ENCODE measurements around the gene ZDHHC11.

ZDHHC11 gene

GRCh38 chr5:878125-878524 lies 27.3 kb upstream of the ZDHHC11 start:
- DNase-seq = no peak

DNA sequence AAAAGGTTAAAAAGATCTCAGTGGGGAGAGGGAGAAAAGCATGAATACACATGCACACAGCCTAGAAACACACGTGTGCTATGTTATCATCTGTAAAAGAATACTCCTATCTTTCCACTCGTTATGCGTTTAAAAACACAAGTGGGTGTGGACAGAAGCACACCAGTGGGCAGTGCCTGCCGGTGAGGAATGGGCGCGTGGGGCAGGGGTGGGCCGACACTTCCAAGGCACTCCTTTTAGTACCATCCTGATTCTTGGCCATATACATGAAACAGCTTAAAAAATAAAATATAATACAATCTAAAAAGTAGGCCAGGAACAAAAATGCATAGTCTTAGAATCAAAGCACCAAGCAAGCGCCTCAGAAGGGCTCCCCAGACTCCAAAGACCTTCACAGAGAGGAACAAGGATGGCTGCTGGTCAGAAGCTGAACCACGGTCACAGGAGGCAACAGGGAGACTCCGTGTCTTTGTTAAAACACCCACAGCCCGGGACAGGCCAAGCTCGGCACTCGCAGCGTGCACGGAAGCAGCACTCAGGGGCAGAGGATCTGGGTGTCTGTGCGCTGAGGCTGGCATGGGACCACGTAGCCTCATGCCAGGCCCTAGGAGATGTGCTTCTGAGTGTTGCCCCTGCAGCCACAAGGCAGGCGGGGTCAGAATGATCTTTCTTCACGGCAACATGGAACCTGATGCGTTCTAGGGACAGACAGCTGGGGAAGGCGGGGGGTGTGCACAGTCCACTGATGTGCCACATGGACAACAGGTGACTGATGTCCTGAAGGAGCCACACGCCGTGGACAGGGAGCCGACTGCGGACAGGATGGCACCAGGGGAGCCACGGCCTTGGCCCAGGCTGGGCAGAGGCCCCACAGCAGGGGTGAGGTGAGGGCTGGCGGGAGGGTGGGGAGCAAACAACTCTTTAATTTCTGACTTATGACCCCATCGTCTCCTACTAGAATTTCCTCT lies 25.9 kb upstream of the ZDHHC11 start:
- DNase-seq = no peak

- DNase-seq = no peak
Observed at GRCh38 chr5:875931-876330, 25.1 kb upstream of the ZDHHC11 start.

DNA sequence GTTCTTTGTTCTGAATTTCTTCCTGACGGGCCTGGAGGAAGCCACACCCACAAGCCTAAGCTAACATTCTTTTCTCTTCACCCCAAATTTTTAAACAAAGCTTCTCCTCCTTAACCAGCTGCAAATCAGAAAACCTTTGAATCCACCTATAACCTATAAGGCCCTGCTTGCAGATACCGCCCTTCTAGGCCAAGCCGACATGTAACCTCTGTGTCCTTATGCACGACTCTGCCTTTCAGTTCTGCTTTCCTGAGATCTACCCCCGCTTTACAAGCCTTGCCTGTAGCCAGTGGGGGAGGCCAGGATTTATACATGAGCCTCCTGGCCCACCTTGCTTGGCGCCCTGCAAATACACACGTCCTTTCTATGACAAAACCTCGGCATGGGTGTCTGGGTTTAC lies 22.5 kb upstream of the ZDHHC11 start:
- DNase-seq = no peak

- no peak for DNase-seq
Observed at GRCh38 chr5:872301-872700, 21.5 kb upstream of the ZDHHC11 start.

- DNase-seq = no peak
Observed at GRCh38 chr5:871596-872298, 21.0 kb upstream of the ZDHHC11 start.

DNA sequence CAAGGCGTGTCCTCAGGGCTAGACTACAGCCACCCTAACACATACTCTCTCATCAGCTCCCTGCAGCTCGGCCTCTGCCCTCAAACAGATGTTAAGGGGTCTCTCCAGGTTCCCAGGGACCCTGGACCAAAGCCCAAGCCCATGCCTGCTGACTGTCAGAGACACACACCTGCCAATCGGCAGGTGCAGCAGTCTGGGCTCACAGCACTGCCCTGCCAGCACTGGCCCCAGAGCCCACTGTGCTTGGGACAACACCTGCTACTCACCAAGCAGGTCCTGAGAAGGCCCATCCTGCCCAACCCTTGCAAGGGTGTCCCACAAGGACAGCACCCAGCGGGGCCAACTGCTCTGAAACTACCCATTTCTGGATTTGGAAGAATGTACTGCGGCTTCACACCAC lies 20.2 kb upstream of the ZDHHC11 start:
- no peak for DNase-seq

DNA sequence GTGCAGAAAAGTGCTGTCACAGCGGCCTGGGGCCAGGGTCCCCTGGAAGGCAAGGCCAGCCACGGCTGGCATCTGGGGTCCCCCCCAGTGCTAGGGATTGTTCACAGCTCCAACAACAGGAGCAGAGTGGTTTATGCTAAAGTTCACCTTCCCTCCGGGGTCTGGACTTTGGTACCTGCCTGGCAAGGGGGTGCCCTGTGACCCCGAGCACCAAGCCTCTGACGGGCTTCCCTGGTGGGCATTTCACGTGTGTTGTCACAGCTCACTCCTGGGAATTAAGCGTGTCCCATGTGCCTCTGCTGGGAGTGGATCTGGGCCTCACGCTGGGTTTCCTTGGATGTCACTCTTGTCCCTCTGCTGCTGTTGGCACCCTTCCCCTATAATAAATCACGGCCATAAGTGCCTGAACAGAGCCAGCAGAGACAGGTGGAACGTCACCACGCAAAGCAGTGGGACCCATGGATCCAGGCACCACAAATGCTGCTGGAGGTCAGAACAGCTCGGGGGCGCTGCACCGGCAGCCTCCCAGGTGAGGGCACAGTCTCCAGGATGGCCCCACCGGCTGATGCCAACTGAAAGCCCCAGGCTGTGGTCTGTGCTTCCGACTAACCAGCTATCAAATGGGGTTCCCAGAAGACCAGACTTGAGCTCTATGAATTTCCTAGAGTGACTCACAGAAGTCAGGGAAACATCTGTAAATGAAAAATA lies 17.8 kb upstream of the ZDHHC11 start:
- no peak for DNase-seq

DNA sequence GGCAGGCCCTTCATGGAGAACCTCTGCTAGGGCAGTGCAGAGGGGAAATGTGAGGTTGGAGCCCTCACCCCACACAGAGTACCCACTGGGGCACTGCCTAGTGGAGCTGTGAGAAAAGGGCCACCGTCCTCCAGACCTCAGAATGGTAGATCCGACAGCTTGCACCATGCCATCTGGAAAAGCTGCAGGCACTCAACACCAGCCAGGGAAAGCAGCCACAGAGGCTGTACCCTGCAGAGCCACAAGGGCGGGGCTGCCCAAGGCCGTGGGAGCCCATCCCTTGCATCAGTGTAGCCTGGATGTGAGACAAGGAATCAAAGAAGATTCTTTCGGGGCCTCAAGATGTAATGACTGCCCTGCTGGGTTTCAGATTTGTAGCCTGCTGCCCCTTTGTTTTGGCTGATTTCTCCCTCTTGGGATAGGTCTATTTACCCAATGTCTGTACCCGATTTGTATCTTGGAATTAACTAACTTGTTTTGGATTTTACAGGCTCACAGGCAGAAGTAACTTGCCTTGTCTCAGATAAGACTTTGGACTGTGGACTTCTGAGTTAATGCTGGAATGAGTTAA lies 16.6 kb upstream of the ZDHHC11 start:
- DNase-seq = no peak

GRCh38 chr5:865771-866170 lies 15.0 kb upstream of the ZDHHC11 start:
- no peak for DNase-seq

GRCh38 chr5:865168-865521 lies 14.4 kb upstream of the ZDHHC11 start:
- no peak for DNase-seq

DNA sequence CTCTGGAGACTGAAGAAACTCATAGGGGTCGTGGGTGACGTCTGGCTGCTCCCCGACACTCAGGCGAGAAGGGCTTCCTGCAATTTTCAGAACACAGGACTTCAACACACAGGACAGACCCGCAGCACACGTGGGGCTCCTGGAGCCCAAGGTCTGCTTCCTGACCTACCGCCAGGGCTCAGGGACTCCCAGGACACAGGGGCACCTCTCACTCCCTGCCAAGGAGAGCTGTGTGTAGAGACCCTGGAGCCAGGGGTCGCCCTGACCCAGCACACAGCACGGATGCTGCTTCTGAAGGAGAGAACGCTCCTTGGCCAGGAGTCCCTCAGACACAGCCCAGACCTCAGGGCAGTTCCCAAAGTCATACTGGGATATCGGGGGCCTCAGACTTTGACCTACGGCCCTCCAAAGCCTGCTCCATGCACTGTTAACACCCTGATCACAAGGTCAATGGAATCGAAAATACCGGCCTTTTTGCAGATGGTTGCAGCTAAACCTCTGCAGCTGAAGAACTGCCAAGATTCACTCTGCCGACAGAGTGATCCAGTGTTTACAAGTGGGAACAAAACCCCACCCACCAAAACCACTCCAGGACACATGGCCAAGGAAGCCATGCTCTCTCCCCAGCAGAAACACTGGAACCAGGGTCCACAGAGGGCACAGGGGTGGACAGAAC lies 13.8 kb upstream of the ZDHHC11 start:
- no peak for DNase-seq

GRCh38 chr5:863244-863805 lies 12.5 kb upstream of the ZDHHC11 start:
- DNase-seq = no peak

- DNase-seq = no peak
Observed at GRCh38 chr5:862367-863243, 11.8 kb upstream of the ZDHHC11 start.

GRCh38 chr5:861442-862366 lies 10.9 kb upstream of the ZDHHC11 start:
- DNase-seq = no peak

- DNase-seq = no peak
Observed at GRCh38 chr5:860506-861150, 9.8 kb upstream of the ZDHHC11 start.

DNA sequence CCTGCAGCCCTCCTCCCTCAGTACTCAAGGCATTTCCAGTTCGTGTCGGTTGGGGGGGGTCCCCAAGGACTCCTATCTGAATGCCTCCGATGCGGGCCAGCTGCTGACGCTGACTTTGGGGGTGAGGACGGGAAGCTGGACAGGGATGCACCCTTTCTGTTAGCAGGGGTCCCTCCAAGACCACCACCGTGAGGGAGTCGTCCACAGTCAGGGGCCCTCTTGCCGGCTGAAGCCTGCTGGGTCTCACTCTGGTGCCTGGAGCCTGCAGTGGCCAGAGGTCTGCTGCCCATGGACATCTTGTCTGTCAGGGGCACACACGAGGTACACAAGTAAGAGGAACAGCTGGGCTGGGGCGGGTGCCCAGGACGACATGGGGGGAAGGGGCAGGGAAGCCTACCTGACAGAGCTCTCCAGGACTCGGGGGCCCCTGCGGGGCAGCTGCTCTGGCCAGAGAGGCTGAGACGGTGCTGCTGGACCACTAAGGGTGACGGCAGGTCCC lies 9.1 kb upstream of the ZDHHC11 start:
- DNase-seq = no peak

- DNase-seq = no peak
Observed at GRCh38 chr5:859391-859790, 8.6 kb upstream of the ZDHHC11 start.

- no peak for DNase-seq
Observed at GRCh38 chr5:858726-859125, 7.9 kb upstream of the ZDHHC11 start.

Measured in fibroblast of upper back skin (primary cell).